Astrocyte (in vitro differentiated cells and primary cell): Measurements from ENCODE around the gene FNDC11.

Experiments used
- EZH2 ChIP-seq: IDR thresholded peaks from 2 replicates; pipeline ENCODE4 v1.6.1; 2012; ENCODE audit warnings: mild to moderate bottlenecking, low read length, inconsistent platforms; ENCODE audit not compliant: insufficient read depth
- TF ChIP-seq, protein P1 (sequence below): IDR thresholded peaks from 2 replicates; pipeline ENCODE4 v1.5.1; 2011; ENCODE audit warnings: low read depth, mild to moderate bottlenecking, inconsistent platforms, low read length, moderate library complexity; ENCODE audit not compliant: insufficient read depth

DNA sequence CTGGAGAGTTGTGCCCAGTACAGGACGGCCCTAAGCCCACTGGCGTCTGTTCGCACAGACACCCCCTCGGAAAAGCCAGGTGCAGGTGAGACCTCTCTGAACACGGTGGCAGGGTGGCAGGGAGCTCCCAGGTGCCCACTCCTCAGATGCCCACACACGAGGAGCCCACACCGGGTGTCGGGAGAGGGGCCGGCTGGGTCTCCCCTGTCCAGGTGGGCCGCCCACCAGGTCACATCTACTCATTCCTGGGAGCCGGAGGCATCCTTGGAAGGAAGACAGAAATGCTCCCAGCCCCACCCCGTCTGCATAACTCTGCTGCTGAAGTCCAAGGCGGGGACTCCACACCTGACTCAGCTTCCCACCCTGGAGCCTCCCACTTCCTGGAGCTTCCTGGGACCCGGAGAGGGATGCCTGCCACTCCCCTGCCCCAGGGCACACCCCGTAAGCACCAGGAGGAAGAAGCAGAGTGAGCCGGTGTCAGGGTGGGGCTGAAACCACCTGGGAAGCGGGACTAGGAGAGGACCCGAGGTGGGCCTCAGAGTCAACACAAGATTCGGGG, 8.9 kb upstream of the FNDC11 start:
- TF ChIP-seq, protein P1, sequence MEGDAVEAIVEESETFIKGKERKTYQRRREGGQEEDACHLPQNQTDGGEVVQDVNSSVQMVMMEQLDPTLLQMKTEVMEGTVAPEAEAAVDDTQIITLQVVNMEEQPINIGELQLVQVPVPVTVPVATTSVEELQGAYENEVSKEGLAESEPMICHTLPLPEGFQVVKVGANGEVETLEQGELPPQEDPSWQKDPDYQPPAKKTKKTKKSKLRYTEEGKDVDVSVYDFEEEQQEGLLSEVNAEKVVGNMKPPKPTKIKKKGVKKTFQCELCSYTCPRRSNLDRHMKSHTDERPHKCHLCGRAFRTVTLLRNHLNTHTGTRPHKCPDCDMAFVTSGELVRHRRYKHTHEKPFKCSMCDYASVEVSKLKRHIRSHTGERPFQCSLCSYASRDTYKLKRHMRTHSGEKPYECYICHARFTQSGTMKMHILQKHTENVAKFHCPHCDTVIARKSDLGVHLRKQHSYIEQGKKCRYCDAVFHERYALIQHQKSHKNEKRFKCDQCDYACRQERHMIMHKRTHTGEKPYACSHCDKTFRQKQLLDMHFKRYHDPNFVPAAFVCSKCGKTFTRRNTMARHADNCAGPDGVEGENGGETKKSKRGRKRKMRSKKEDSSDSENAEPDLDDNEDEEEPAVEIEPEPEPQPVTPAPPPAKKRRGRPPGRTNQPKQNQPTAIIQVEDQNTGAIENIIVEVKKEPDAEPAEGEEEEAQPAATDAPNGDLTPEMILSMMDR = no peak
- no peak for TF ChIP-seq EZH2
